Measurements from ENCODE around the gene CD300LD.

CD300LD gene

DNA sequence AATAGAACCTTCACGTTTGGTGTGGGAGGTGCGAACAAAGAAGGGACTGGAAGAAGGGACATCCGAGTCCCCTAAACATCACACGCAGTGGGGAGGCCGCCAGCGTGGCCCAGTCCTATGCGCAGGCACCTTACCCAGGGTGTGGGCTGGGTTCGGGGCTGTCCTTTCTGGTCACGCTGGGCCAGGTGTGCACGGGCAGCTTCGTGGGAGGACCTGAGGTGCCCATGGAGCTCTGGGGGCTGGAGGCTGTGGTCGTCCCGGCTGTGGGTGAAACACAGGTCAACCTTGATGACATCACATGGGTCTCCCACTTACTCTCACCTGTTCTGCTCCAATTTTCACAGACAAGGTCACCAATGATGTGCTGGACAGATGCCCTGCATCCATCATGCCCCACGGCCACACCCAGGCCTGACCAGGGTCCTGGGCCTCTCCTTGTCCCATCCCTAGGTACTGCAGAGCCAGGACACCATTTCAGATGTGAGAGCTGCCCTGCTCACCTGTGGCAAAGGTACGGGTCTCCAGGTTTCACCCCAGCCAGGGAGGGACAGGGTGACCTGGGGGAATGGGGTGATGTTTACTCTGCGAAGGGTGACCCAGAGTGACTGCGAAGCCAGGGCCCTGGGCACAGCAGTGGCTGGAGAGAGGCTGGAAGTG lies 49.2 kb downstream of the CD300LD start:
- DNase-seq: no peak

DNA sequence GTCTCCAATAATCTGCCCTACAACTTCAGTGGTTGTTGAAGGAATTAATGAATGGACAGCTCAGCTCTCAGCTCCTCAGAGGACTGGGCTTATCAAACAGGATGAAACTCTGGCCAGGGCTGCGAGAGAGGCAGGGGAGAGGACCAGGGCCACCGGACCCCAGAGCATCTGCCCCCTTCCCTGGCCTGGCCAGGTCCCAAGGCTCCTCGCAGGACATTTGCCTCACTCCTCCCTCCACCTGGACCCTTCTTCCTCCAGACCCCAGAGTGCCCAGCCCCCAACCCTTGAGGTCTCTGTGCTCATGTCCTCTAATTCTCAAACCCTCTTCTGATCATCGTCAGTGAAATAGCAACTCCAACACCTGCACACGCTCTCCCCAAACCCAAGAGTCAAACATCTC lies 49.9 kb downstream of the CD300LD start:
- no peak for DNase-seq

DNA sequence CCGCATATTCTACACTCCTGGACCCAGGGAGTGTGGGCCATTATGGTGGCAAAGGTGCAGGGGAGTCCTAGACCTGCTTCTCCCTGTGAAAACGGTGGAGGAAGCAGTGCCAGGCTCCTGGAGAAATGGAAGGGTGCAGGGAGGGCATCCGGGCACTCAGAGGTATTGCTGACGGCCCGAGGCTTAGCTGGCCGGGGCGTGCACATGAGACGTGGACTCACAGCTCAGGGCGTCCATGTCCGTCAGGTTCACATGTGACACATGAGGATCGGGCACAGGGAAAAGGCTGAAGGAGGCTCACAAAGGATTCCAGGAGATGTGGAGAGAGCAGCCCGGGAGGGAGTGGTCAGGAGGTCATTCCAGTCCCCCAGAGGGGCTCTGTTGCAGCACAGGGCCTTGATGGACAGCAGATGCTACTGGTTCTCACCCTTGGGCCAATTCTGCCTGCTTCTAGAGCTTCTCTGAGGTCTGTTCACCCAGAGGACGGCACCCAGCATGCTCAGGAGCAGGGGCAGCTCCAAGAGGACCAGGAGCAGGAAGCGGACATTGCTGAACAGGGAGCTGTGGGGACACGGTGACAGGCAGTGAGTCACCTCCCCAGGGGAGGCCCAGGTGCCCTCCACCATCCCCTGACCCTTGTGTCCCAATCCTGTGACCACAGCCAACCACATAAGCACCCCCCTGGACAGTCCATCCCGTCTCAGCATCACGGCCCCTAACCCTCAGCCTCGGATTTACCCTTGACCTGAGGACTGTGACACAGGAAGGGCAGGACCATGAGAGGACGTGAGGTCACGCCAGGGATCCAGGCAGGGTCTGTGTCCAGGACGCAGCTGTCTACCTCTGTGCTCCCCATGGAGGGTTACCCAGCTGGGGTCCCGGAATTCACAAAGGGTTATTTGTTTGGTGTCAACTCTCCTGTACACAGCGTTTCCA lies 50.6 kb downstream of the CD300LD start:
- no peak for DNase-seq

DNA sequence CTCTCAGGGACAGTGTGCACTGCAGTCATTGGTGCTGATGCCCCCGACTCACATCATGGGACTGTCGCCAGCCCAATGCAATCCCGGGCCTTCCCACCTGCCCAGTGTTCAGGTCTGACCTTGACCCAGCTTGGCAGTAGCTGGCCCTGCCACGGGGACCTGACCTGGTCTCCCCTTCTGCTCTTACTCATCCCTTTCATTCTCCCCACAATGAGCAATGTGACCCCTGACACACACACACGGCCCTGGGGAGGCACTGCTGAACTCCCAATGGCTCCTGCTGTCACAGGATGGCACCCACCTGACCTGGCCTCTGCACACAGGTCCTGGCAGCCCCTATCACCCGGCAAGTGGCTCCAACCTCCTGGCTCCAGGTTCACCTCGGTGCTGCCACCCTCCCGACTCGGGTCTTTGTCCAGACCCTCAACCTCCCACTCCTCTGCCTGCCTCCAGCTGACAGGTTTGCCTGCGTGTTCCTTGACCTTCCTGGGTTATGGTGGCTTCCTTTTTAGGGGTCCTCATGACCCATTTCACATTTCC lies 52.7 kb downstream of the CD300LD start:
- DNase-seq: no peak

DNA sequence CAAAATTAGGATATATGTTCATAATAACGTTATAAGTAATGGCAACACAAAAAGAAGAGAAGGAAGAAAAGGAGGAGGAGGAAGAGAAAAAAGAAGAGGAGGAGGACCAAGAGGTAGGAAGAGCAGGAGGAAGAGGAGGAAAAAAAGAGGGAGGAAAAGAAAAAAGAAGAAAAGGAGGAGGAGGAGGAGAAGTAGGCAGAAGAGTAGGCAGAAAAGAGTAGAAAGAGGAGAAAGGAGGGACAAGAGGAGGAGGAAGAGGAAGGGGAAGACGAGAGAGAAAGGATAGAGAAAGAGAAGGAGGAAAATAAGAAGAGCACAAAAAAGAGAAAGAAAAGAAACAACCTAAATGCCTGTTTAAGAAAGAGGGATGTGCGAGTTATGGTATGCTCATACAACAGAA lies 55.2 kb downstream of the CD300LD start:
- no peak for DNase-seq

DNA sequence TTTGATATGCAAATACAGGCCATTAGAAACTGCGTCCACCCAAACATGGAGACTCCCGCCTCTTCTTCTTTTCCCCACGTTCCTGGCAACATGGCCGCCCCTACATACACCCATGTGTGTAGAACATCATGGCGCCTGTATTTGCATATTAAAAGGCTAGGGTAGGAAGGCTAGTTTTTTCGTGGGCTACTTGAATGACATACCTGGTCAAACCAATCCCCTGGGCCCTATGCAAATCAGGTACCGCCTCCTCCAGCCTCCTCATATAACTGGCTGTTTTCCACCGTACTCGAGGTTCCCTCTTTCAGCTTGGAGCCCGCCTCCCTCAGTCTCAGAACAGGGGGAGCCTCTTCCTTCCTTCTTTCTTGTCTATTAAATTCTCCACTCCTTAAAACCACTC lies 60.0 kb downstream of the CD300LD start:
- DNase-seq: peak; percentile 49

DNA sequence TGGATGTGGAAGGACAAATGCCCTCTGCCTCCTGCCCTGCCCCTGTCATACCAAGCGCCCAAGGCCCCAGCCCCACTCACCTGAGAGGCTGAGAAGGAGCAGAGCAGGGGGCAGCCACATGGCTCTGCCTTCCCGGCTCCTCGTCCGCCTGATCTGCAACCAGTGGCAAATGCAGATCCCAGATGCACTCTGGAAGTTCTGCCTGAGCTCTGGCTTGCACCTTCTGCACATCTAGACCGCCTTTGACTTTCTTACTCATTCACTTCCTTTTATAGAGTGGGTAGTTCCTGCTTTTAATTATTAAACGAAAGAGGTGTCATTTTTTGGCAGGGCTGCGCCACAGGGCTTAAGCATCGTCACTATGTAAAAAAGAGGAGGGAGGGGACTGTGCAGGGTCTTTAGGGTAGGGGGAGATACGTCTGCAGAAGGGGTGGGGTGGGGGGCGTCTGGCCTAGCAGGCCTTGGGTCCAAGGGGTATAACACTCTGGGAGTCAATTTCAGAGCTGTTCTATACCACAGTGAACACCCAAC lies 60.8 kb downstream of the CD300LD start, which contains the start of gene CD300LB:
CD300LB (minus strand) TSS at position 245 of the 531 bp plus-strand sequence; CDS start at position 120, 125 bp downstream.
- no peak for DNase-seq

DNA sequence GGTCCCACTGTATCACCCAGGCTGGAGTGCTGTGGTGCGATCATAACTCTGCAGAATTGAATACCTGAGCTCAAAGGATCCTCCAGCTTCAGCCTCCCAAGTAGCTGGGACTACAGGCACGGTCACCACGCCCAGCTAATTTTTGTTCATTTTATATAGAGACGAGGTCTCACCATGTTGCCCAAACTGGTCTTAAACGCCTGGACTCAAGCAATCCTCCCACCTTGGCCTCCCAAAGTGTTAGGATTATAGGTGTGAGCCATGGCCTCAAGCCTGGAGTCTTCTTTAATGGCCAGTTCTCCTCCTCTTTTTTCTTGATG lies 61.3 kb downstream of the CD300LD start:
- DNase-seq: no peak

Measured in CD4-positive, alpha-beta T cell treated with Interleukin-17A for 1 hour (primary cell).